ENCODE measurements around the gene POU2AF2.
"Not testable (repeated sequence)": the region's sequence is repeated elsewhere in the genome, so short reads cannot be mapped to it uniquely, and the experiment has no call there.

Gene POU2AF2

GRCh38 chr11:111259896-111260295 lies 14.4 kb downstream of the POU2AF2 start:
- DNase-seq: no peak

- DNase-seq: no peak
Observed at GRCh38 chr11:111260811-111261210, 15.3 kb downstream of the POU2AF2 start.

GRCh38 chr11:111264646-111265045 lies 19.1 kb downstream of the POU2AF2 start:
- no peak for DNase-seq

- DNase-seq: no peak
Observed at GRCh38 chr11:111265421-111265820, 19.9 kb downstream of the POU2AF2 start.

- not testable (repeated sequence) for DNase-seq
Observed at GRCh38 chr11:111268303-111268702, 22.8 kb downstream of the POU2AF2 start.

GRCh38 chr11:111269146-111269868 lies 23.8 kb downstream of the POU2AF2 start:
- DNase-seq: peak; percentile 63

- peak; percentile 17 for DNase-seq
Observed at GRCh38 chr11:111272420-111272819, 26.9 kb downstream of the POU2AF2 start.

- DNase-seq: no peak
Observed at GRCh38 chr11:111282562-111283075, 37.1 kb downstream of the POU2AF2 start.

- no peak for DNase-seq
Observed at GRCh38 chr11:111283945-111284481, 38.5 kb downstream of the POU2AF2 start.

GRCh38 chr11:111285189-111286091 lies 39.9 kb downstream of the POU2AF2 start:
- DNase-seq: no peak

- DNase-seq: no peak
Observed at GRCh38 chr11:111291764-111292163, 46.2 kb downstream of the POU2AF2 start.

- not testable (repeated sequence) for DNase-seq
Observed at GRCh38 chr11:111292408-111292807, 46.9 kb downstream of the POU2AF2 start.

GRCh38 chr11:111296196-111296595 lies 50.7 kb downstream of the POU2AF2 start:
- DNase-seq: no peak

GRCh38 chr11:111297696-111298095 lies 52.2 kb downstream of the POU2AF2 start:
- DNase-seq: no peak

GRCh38 chr11:111298413-111299100 lies 53.0 kb downstream of the POU2AF2 start, which contains the start of gene POU2AF3:
Gene POU2AF3 (plus strand): TSS chr11:111298546. CDS start chr11:111298582, 36 bp downstream.
- DNase-seq: no peak

GRCh38 chr11:111299101-111300026 lies 53.8 kb downstream of the POU2AF2 start:
- no peak for DNase-seq

- no peak for DNase-seq
Observed at GRCh38 chr11:111300569-111300968, 55.0 kb downstream of the POU2AF2 start.

- DNase-seq: no peak
Observed at GRCh38 chr11:111301004-111301841, 55.7 kb downstream of the POU2AF2 start.

GRCh38 chr11:111301842-111302118 lies 56.3 kb downstream of the POU2AF2 start:
- DNase-seq: no peak

- DNase-seq: no peak
Observed at GRCh38 chr11:111302298-111302697, 56.8 kb downstream of the POU2AF2 start.

- peak; percentile 89 for DNase-seq
Observed at GRCh38 chr11:111303461-111303860, 57.9 kb downstream of the POU2AF2 start.

Measured in NCI-H1048 (cell line).